GM18526 (cell line): ENCODE data around the gene NRGN.

Source experiments
- POLR2A ChIP-seq: IDR thresholded peaks from 3 replicates; pipeline ENCODE4 v1.6.1; 2011; ENCODE audit not compliant: insufficient read length; ENCODE audit errors: extremely low read depth

The NRGN gene

DNA sequence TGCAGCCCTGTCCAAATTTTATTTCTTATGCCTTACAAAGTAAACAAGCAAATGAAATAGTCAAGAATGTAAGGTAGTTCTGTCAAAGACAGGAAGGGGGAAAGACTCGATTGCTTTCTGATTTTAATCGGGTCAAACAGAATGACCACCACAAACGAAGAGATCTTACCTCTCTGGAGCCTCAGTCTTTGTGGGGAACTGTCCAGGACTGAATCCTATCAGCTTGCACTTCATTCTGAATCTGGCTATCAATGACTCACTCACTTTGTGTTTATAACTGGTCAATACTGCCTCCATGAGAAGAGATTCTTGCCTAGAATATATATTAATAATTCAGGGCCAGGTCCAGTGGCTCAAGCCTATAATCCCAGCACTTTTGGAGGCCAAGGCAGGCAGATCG lies 43.3 kb downstream of the NRGN start:
- no peak for TF ChIP-seq POLR2A

DNA sequence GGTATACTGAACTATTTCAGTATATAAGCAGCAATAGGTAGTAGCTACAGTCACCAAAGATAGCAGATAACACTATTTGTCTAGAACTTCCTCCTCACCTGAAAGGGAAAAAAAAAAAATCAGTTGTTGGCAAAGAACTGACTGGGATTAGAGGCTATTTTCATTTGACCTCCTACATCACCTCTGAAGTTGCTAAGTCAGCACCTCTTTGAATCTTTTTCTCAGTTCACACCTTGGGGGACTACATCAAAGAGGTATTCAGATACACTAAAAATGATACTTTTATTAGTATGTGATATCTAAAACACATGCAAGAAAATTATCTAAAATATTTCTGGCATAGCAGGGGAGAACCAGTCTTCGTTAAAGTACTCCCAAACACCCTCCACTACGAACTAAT lies 44.3 kb downstream of the NRGN start:
- TF ChIP-seq POLR2A: no peak

DNA sequence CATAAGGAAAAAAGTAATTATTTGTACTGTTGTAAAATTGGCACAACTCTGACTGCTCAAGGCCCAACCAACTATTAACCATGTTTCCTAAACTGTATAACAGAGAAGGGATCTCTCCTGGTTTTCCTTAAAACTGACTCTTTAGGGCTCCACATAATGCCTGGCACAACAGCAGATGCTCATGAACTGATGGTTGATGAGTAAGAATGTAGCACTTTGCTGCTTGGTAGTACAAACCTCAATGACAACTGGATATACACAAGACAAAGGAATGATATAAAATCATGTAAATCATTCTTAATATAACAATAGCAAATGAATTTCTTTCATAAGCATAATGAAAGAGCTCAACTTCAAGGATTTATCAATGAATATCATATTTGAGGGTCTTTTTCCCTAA lies 48.8 kb downstream of the NRGN start:
- TF ChIP-seq POLR2A: no peak

DNA sequence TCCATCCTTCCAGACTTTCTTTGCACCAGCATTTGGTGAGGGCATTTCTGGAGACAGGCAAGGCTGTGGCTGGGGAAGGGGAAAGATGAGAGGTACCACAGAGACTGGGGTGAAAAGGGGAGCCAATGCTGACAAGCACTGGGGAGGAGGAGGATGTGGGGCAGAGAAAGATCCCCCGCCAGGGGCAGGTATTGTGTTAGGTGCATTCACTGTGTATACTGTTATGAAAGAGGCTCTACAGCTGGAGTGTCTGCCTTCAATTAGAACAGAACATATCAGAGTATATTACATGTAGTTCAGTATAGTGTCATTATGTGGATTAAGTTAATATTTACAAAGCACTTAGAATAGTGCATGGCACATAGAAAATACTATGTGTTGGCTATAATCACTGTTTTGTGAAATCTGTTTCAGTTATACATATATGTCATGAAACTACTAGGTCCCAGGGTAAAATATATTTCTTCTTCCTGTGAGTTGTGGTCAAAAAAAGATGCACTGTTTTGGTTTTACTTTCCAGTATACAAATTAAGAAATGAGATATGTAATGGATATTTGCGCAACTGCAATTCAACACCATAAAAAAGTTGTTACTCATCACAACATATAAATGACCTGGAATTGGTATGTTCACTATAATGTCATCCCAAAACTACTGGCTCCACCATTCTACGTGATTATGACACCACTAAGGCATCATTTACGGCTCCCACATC lies 52.0 kb downstream of the NRGN start:
- TF ChIP-seq POLR2A: no peak

DNA sequence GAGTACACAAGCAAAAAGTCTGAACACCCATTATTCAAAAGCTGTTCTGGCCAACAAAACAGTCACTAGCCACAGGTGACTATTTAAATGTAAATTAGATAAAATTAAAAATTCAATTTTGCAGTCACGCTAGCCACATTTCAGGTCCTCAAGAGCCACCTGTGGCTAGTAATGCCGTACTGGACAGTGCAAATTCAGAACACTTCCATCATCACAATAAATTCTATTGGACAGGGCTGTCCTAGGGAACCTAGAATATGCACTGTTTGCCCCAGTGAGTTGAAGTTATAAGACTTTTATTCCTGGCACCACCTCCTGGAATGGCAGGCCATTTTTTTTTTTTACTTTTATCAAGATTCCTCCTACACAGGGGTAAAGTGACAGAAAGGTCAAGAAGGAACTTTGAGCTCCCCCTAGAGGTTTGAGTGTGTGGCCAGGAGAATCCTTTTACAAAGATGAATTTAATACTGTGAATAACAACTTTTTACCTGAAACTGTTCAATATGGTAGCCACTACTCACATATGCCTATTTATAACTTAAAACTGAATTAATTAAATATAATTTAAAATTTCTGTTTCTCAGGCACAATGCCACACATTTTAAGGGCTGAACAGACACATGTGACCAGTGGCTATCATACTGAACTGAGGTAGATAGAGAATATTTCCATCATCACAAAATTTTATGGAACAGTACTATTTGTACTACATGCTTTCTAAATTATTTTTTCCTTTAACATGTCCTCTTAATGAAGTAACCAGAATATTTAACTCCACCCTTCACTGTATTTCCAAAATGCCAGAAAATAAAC lies 53.9 kb downstream of the NRGN start:
- no peak for TF ChIP-seq POLR2A

DNA sequence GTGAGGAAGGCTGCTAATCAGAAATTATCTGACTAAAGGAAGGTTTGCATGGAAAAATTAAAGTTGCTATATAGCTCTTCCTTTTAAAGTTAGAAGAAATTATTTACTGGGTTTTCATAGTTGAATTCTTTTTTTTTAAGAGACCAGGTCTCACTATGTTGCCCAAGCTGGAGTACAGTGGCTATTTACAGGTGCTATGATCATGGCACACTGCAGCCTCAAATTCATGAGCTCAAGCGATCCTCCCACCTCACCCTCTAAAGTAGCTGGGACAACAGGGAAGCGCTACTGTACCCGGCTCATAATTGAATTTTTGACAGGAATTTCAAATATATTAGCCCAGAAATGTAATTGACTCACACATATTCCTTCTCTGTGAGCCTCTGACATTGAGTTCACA lies 56.6 kb downstream of the NRGN start:
- no peak for TF ChIP-seq POLR2A
